HepG2 (cell line): Measurements from ENCODE around the gene LONP1. TPM values are rescaled to one million over a fixed set of nuclear protein-coding genes. Genes with fewer than 3 reads are reported as not detected.

Experiments
- ARNT ChIP-seq: fragments of 450-650 bp; IDR thresholded peaks from 2 replicates; pipeline ENCODE4 v1.6.1; 2017
- BHLHE40 ChIP-seq: IDR thresholded peaks from 2 replicates; pipeline ENCODE4 v1.6.1; 2011; ENCODE audit warnings: low read length, improper control_type of control experiment
- CEBPB ChIP-seq: IDR thresholded peaks from 2 replicates; pipeline ENCODE4 v1.6.1; 2011; ENCODE audit warnings: low read depth, low read length, improper control_type of control experiment, borderline replicate concordance
- CENPX ChIP-seq: sonication (generic); formaldehyde crosslinking; IDR thresholded peaks from 2 replicates; pipeline ENCODE4 v1.9.0; 2021; ENCODE audit warnings: mild to moderate bottlenecking, missing genetic modification reagents, moderate library complexity
- ISL2 ChIP-seq: sonication (generic); formaldehyde crosslinking; IDR thresholded peaks from 2 replicates; pipeline ENCODE4 v1.5.0; 2020; ENCODE audit warnings: missing genetic modification reagents
- KDM4B ChIP-seq: sonication (generic); formaldehyde crosslinking; IDR thresholded peaks from 2 replicates; pipeline ENCODE4 v1.4.0; 2020; ENCODE audit warnings: missing genetic modification reagents
- KMT2A ChIP-seq: sonication (generic); formaldehyde crosslinking; IDR thresholded peaks from 2 replicates; pipeline ENCODE4 v1.4.0; 2020; ENCODE audit warnings: missing genetic modification reagents
- MED13 ChIP-seq: sonication (generic); formaldehyde crosslinking; IDR thresholded peaks from 2 replicates; pipeline ENCODE4 v1.5.0; 2020; ENCODE audit warnings: missing genetic modification reagents
- PHF5A ChIP-seq: IDR thresholded peaks from one replicate; pipeline ENCODE4 v1.6.1; 2018; ENCODE audit warnings: low read depth, missing genetic modification reagents; ENCODE audit not compliant: unreplicated experiment
- PRPF4 ChIP-seq: fragments of 200-400 bp; formaldehyde crosslinking; IDR thresholded peaks from 2 replicates; pipeline ENCODE4 v1.6.1; 2016; ENCODE audit warnings: low read length, low read depth; ENCODE audit not compliant: poor library complexity, severe bottlenecking
- SMYD3 ChIP-seq: sonication (generic); formaldehyde crosslinking; IDR thresholded peaks from 2 replicates; pipeline ENCODE4 v1.8.1; 2023; ENCODE audit warnings: mild to moderate bottlenecking, missing genetic modification reagents
- SNAI1 ChIP-seq: sonication (generic); formaldehyde crosslinking; IDR thresholded peaks from 2 replicates; pipeline ENCODE4 v1.5.0; 2020; ENCODE audit warnings: mild to moderate bottlenecking, missing genetic modification reagents, borderline replicate concordance
- TOPORS ChIP-seq: sonication (generic); formaldehyde crosslinking; IDR thresholded peaks from 2 replicates; pipeline ENCODE4 v1.8.0; 2023; ENCODE audit warnings: mild to moderate bottlenecking, missing genetic modification reagents
- ZBTB7A ChIP-seq: sonication (generic); formaldehyde crosslinking; IDR thresholded peaks from 2 replicates; pipeline ENCODE4 v1.8.0; 2022; ENCODE audit warnings: mild to moderate bottlenecking, missing genetic modification reagents
- ZNF383 ChIP-seq: sonication (generic); formaldehyde crosslinking; IDR thresholded peaks from 2 replicates; pipeline ENCODE4 v1.4.0; 2020; ENCODE audit warnings: missing genetic modification reagents, mild to moderate bottlenecking, borderline replicate concordance
- ZNF563 ChIP-seq: sonication (generic); formaldehyde crosslinking; IDR thresholded peaks from 2 replicates; pipeline ENCODE4 v1.8.0; 2022; ENCODE audit warnings: mild to moderate bottlenecking, moderate library complexity, missing genetic modification reagents
- ZSCAN25 ChIP-seq: sonication (generic); formaldehyde crosslinking; IDR thresholded peaks from 2 replicates; pipeline ENCODE4 v1.8.0; 2022; ENCODE audit warnings: mild to moderate bottlenecking, missing genetic modification reagents
- polyA plus RNA-seq, 8 experiments: library from polyadenylated mRNA; depleted of rRNA in 3 of 8; stranded (reverse) in 7 of 8; unstranded in 1 of 8; fragments of >200 nt; fragmentation: Illumina TruSeq in 4 of 8; extraction: Trizol in 4 of 8; gene quantifications; 2 replicates each; pipeline versions ENCODE4 v1.2.1 to v1.2.3, GENCODE V29; 2011 to 2016; ENCODE audit warnings: low read depth in 4 of 8, missing spikeins in 1 of 8, mixed read lengths in 1 of 8; ENCODE audit not compliant: insufficient read depth in 1 of 8
- total RNA-seq, 5 experiments: library from RNA; depleted of rRNA; stranded (reverse); fragments of >200 nt; fragmentation: Illumina TruSeq; extraction: Trizol; gene quantifications; 2 replicates each; pipeline ENCODE4 v1.2.3, GENCODE V29; 2016; ENCODE audit warnings: low read depth in 1 of 5
- TF ChIP-seq, protein P1 (sequence below): sonication (generic); formaldehyde crosslinking; IDR thresholded peaks from 2 replicates; pipeline ENCODE4 v1.8.0; 2022; ENCODE audit warnings: mild to moderate bottlenecking, missing genetic modification reagents, moderate library complexity
- TF ChIP-seq, protein P2 (sequence below), 2 experiments: fragments of 450-650 bp in 1 of 2; sonication (generic) in 1 of 2; formaldehyde crosslinking; IDR thresholded peaks; 2 replicates each; pipeline versions ENCODE4 v1.5.0 to v1.8.0; 2020 to 2022; ENCODE audit warnings: mild to moderate bottlenecking in 1 of 2, missing genetic modification reagents in 1 of 2
- TF ChIP-seq, protein P3 (sequence below): sonication (generic); formaldehyde crosslinking; IDR thresholded peaks from 2 replicates; pipeline ENCODE4 v1.5.0; 2020; ENCODE audit warnings: missing genetic modification reagents, mild to moderate bottlenecking, borderline replicate concordance
- TF ChIP-seq, protein P4 (sequence below): sonication (generic); formaldehyde crosslinking; IDR thresholded peaks from 2 replicates; pipeline ENCODE4 v1.4.0; 2020; ENCODE audit warnings: mild to moderate bottlenecking, missing genetic modification reagents
- TF ChIP-seq, protein P5 (sequence below): sonication (generic); formaldehyde crosslinking; IDR thresholded peaks from 2 replicates; pipeline ENCODE4 v1.5.1; 2020; ENCODE audit warnings: missing genetic modification reagents, mild to moderate bottlenecking, borderline replicate concordance

LONP1 gene
- total and polyA plus RNA-seq, 2 of the 13 experiments (the other 11 are each of a cell fraction or from before 2014, with no cell fraction given), result 59.5 to 76.8 TPM

DNA sequence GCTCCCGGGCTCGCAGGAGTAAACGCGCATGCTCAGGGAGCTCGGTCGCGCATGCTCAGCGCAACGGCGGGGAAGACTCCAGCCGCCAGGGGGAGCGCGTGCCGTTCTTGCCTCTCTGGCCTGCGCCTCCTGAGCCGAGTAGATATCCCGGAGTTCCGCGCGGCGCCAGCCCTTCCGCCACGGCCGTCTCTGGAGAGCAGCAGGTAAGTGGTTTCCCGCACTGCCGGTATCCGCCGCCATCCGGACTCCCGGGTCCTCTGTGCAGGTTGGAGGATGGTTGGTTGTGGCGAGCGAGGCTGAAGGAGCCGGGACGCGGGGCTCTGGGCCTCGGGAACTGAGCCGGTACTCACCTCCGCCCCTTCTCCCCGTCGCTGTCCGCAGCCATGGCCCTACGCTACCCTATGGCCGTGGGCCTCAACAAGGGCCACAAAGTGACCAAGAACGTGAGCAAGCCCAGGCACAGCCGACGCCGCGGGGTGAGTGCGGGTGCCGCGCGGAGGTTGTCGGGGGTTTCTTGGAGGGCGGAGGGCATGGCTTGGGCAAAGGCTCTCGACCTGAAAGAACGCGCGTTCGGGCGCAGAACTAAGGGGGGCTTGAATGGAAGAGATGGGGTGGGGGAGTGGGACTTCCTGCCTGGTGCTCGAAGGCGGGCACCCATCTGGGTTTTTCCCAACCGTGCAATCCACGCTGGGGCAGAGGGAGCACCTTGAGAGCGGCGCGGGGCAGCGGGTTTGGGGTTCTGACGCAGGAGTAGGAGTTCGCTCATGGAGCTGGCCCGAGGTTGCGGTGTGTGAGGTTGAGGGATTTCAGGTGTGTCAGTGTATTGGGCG lies 29.6 kb downstream of the LONP1 start, which contains the start of gene RPL36 (continued):
- TF ChIP-seq KDM4B (CRISPR knock-in tag) (0 out of 2 replicates have a peak, but pooled peaks have one; percentile 30), SNAI1 (CRISPR knock-in tag) (peak; percentile 79; the same call in 1 of the 2 replicates), KMT2A (CRISPR knock-in tag) (no peak; the same call in 1 of the 2 replicates), BHLHE40 (peak; percentile 53; the same call in 1 of the 2 replicates), PRPF4 (no peak), ZNF383 (CRISPR knock-in tag) (peak; percentile 86; the same call in 1 of the 2 replicates), CEBPB (no peak), ARNT (no peak), ISL2 (CRISPR knock-in tag) (peak; percentile 69; the same call in 1 of the 2 replicates), PHF5A (CRISPR knock-in tag) (no peak), ZSCAN25 (CRISPR knock-in tag) (no peak), ZNF563 (CRISPR knock-in tag) (peak; percentile 98), ZBTB7A (CRISPR knock-in tag) (no peak; the same call in 1 of the 2 replicates), CENPX (no peak), MED13 (CRISPR knock-in tag) (peak; percentile 49; the same call in 1 of the 2 replicates), SMYD3 (CRISPR knock-in tag) (no peak), TOPORS (CRISPR knock-in tag) (no peak)
- TF ChIP-seq, protein P1, sequence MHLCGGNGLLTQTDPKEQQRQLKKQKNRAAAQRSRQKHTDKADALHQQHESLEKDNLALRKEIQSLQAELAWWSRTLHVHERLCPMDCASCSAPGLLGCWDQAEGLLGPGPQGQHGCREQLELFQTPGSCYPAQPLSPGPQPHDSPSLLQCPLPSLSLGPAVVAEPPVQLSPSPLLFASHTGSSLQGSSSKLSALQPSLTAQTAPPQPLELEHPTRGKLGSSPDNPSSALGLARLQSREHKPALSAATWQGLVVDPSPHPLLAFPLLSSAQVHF (CRISPR knock-in tag), result peak; percentile 63; the same call in 1 of the 2 replicates
- TF ChIP-seq, protein P2, sequence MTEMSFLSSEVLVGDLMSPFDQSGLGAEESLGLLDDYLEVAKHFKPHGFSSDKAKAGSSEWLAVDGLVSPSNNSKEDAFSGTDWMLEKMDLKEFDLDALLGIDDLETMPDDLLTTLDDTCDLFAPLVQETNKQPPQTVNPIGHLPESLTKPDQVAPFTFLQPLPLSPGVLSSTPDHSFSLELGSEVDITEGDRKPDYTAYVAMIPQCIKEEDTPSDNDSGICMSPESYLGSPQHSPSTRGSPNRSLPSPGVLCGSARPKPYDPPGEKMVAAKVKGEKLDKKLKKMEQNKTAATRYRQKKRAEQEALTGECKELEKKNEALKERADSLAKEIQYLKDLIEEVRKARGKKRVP (CRISPR knock-in tag; IDR thresholded peaks at IDR 0.05), result peak in 1 of 2 experiments; percentile 61; a peak in 2 of 4 replicates
- TF ChIP-seq, protein P3, sequence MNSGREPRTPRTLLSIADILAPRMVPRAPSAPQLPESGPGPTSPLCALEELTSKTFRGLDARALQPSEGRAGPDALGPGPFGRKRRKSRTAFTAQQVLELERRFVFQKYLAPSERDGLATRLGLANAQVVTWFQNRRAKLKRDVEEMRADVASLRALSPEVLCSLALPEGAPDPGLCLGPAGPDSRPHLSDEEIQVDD (CRISPR knock-in tag), result peak; percentile 73; the same call in 1 of the 2 replicates
- TF ChIP-seq, protein P4, sequence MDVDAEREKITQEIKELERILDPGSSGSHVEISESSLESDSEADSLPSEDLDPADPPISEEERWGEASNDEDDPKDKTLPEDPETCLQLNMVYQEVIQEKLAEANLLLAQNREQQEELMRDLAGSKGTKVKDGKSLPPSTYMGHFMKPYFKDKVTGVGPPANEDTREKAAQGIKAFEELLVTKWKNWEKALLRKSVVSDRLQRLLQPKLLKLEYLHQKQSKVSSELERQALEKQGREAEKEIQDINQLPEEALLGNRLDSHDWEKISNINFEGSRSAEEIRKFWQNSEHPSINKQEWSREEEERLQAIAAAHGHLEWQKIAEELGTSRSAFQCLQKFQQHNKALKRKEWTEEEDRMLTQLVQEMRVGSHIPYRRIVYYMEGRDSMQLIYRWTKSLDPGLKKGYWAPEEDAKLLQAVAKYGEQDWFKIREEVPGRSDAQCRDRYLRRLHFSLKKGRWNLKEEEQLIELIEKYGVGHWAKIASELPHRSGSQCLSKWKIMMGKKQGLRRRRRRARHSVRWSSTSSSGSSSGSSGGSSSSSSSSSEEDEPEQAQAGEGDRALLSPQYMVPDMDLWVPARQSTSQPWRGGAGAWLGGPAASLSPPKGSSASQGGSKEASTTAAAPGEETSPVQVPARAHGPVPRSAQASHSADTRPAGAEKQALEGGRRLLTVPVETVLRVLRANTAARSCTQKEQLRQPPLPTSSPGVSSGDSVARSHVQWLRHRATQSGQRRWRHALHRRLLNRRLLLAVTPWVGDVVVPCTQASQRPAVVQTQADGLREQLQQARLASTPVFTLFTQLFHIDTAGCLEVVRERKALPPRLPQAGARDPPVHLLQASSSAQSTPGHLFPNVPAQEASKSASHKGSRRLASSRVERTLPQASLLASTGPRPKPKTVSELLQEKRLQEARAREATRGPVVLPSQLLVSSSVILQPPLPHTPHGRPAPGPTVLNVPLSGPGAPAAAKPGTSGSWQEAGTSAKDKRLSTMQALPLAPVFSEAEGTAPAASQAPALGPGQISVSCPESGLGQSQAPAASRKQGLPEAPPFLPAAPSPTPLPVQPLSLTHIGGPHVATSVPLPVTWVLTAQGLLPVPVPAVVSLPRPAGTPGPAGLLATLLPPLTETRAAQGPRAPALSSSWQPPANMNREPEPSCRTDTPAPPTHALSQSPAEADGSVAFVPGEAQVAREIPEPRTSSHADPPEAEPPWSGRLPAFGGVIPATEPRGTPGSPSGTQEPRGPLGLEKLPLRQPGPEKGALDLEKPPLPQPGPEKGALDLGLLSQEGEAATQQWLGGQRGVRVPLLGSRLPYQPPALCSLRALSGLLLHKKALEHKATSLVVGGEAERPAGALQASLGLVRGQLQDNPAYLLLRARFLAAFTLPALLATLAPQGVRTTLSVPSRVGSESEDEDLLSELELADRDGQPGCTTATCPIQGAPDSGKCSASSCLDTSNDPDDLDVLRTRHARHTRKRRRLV, result peak; percentile 91
- TF ChIP-seq, protein P5, sequence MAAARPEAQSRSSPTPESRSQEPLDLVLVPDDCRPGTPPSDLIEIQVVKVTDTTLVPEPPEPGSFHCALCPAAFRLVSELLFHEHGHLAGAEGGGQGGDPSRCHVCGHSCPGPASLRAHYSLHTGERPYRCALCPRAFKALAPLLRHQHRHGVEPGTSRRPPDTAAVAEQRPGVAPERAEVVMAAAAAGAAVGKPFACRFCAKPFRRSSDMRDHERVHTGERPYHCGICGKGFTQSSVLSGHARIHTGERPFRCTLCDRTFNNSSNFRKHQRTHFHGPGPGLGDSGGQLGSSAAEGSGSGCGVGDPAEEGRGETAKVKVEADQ (CRISPR knock-in tag), result peak; percentile 96; the same call in 1 of the 2 replicates
